ENCODE results near the gene SLC39A6. TPM values are rescaled to one million over a fixed set of nuclear protein-coding genes. Genes with fewer than 3 reads are reported as not detected.

The SLC39A6 gene
- total and polyA plus RNA-seq, 4 donors = 4.7 to 59.2 (median 31.0) TPM

DNA sequence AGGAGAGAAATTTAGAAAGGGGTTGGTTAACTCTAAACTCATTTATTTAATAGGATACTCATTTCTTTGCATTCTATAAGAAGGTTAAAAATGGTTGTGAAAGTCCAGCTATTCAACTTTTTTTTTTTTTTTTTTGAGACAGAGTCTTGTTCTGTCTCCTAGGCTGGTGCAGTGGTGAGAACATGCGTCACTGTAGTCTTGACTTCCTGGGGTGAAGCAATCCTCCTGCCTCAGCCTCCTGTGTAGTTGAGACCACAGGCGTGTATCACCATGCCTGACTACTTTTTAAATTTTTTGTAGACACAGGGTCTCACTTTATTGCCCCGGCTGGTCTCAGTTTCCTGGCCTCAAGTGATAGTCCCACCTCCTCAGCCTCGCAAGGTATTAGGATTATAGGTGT, 12.4 kb upstream of the SLC39A6 start:
- no peaks in the 10 kb centered on the region for H3K27me3 ChIP-seq (ENCODE audit: control insufficient read depth in 3 of 3, insufficient read depth in 3 of 3, low read length in 2 of 3)
- H3K27ac ChIP-seq (ENCODE audit: low read depth in 1 of 2, low read length in 1 of 2) = no peak overlapping the region
- TF ChIP-seq CTCF (IDR thresholded peaks at IDR 0.05; ENCODE audit: control extremely low read depth, extremely low read depth) = no peak
- no peaks in the 10 kb centered on the region for H3K4me1 ChIP-seq (ENCODE audit: control insufficient read depth in 5 of 5, insufficient read depth in 5 of 5, low read length in 5 of 5)
- WGBS, 2 donors = 78 to 89% methylated on average over 4 of the region's 4 CpGs
- ATAC-seq (ENCODE audit: insufficient read depth, low FRiP score) (no peak), DNase-seq (no peak)
- H3K9ac ChIP-seq (ENCODE audit: insufficient read depth in 1 of 2, low read length in 2 of 2) = no peak overlapping the region
- no peak overlapping the region for H3K4me3 ChIP-seq
- H3K9me3 ChIP-seq (ENCODE audit: control insufficient read depth in 4 of 4, insufficient read depth in 3 of 4, low read length in 3 of 4) = no peaks in the 10 kb centered on the region
- H3K36me3 ChIP-seq (ENCODE audit: control insufficient read depth in 4 of 4, insufficient read depth in 4 of 4, low read length in 4 of 4) = peaks cover 15 to 30% (median 28%) of the 10 kb centered on the region in 4 donors

GRCh38 chr18:36139245-36139644, 10.1 kb upstream of the SLC39A6 start:
- no peaks in the 10 kb centered on the region for H3K27me3 ChIP-seq (ENCODE audit: control insufficient read depth in 3 of 3, insufficient read depth in 3 of 3, low read length in 2 of 3)
- no peak overlapping the region for H3K9ac ChIP-seq (ENCODE audit: insufficient read depth in 1 of 2, low read length in 2 of 2)
- no peak overlapping the region for H3K4me3 ChIP-seq
- no peaks in the 10 kb centered on the region for H3K4me1 ChIP-seq (ENCODE audit: control insufficient read depth in 5 of 5, insufficient read depth in 5 of 5, low read length in 5 of 5)
- H3K27ac ChIP-seq (ENCODE audit: low read depth in 1 of 2, low read length in 1 of 2) = no peak overlapping the region
- no peak for DNase-seq
- ATAC-seq (ENCODE audit: insufficient read depth, low FRiP score) = no peak
- H3K36me3 ChIP-seq (ENCODE audit: control insufficient read depth in 4 of 4, insufficient read depth in 4 of 4, low read length in 4 of 4) = peaks cover 13 to 24% (median 18%) of the 10 kb centered on the region in 4 donors
- H3K9me3 ChIP-seq (ENCODE audit: control insufficient read depth in 4 of 4, insufficient read depth in 3 of 4, low read length in 3 of 4) = no peaks in the 10 kb centered on the region
- no peak for TF ChIP-seq CTCF (IDR thresholded peaks at IDR 0.05; ENCODE audit: control extremely low read depth, extremely low read depth)
- 94 to 96% methylated on average over 5 of the region's 5 CpGs for WGBS, 2 donors

DNA sequence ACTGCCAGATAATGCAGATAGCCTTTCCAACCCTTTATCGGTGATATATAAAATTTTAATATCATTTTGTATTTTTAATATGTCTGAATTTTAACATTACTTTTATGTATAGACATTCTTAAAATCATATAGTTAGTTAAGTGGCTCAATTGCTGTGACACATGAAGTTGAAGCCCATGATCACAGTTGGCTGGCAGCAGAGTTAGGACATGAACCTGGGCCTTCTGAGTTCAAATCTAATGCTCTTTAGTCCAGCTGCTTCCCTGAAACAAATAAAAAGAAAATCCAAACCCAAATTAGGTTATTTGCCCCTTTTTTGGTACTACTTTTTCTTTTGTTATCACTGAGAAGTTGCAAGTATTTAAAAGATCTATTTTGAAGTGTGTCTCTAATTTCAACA, 6.1 kb upstream of the SLC39A6 start:
- Histone ChIP-seq H3K4me1 (ENCODE audit: control insufficient read depth in 5 of 5, insufficient read depth in 5 of 5, low read length in 5 of 5) (peaks cover 8 to 14% (median 12%) of the 10 kb centered on the region in 5 donors), H3K9me3 (ENCODE audit: control insufficient read depth in 4 of 4, insufficient read depth in 3 of 4, low read length in 3 of 4) (no peaks in the 10 kb centered on the region), H3K27me3 (ENCODE audit: control insufficient read depth in 3 of 3, insufficient read depth in 3 of 3, low read length in 2 of 3) (no peaks in the 10 kb centered on the region), H3K36me3 (ENCODE audit: control insufficient read depth in 4 of 4, insufficient read depth in 4 of 4, low read length in 4 of 4) (peaks cover 12 to 21% (median 13%) of the 10 kb centered on the region in 4 donors), H3K27ac (ENCODE audit: low read depth in 1 of 2, low read length in 1 of 2) (no peak overlapping the region), H3K4me3 (no peak overlapping the region), H3K9ac (ENCODE audit: insufficient read depth in 1 of 2, low read length in 2 of 2) (no peak overlapping the region)
- ATAC-seq (ENCODE audit: insufficient read depth, low FRiP score) = no peak
- WGBS, 2 donors = 95 to 97% methylated on average over 1 of the region's 1 CpG
- DNase-seq = no peak
- no peak for TF ChIP-seq CTCF (IDR thresholded peaks at IDR 0.05; ENCODE audit: control extremely low read depth, extremely low read depth)

- Histone ChIP-seq H3K4me1 (ENCODE audit: control insufficient read depth in 5 of 5, insufficient read depth in 5 of 5, low read length in 5 of 5) (peaks cover 8 to 21% (median 14%) of the 10 kb centered on the region in 5 donors), H3K4me3 (no peak overlapping the region), H3K27me3 (ENCODE audit: control insufficient read depth in 3 of 3, insufficient read depth in 3 of 3, low read length in 2 of 3) (no peaks in the 10 kb centered on the region), H3K9me3 (ENCODE audit: control insufficient read depth in 4 of 4, insufficient read depth in 3 of 4, low read length in 3 of 4) (no peaks in the 10 kb centered on the region), H3K27ac (ENCODE audit: low read depth in 1 of 2, low read length in 1 of 2) (no peak overlapping the region), H3K36me3 (ENCODE audit: control insufficient read depth in 4 of 4, insufficient read depth in 4 of 4, low read length in 4 of 4) (peaks cover 2 to 10% (median 3%) of the 10 kb centered on the region in 4 donors), H3K9ac (ENCODE audit: insufficient read depth in 1 of 2, low read length in 2 of 2) (no peak overlapping the region)
- ATAC-seq (ENCODE audit: insufficient read depth, low FRiP score) (no peak), DNase-seq (no peak)
- TF ChIP-seq CTCF (IDR thresholded peaks at IDR 0.05; ENCODE audit: control extremely low read depth, extremely low read depth) = no peak
- 86% methylated on average over 3 of the region's 3 CpGs for WGBS, 2 donors
Measured at GRCh38 chr18:36132756-36133155, 3.6 kb upstream of the SLC39A6 start.
